ENCODE measurements around the gene TCF25. TPM values are rescaled to one million over a fixed set of nuclear protein-coding genes. Genes with fewer than 3 reads are reported as not detected.

Gene TCF25
- total and polyA plus RNA-seq, 8 donors = 124 to 748 (median 216) TPM

GRCh38 chr16:89953671-89954406 is 80.4 kb downstream of the TCF25 start:
- Histone ChIP-seq H3K4me3 (no peak overlapping the region), H3K9me3 (no peaks in the 10 kb centered on the region), H3K27ac (no peak overlapping the region), H3K36me3 (peaks cover 9 to 55% (median 46%) of the 10 kb centered on the region in 4 donors), H3K4me1 (peaks cover 9 to 13% (median 11%) of the 10 kb centered on the region in 4 donors), H3K27me3 (no peaks in the 10 kb centered on the region)
- TF ChIP-seq EP300 (IDR thresholded peaks at IDR 0.05) (no peak), POLR2A (IDR thresholded peaks at IDR 0.05) (no peak), POLR2AphosphoS5 (IDR thresholded peaks at IDR 0.05) (no peak)
- TF ChIP-seq, protein P1, sequence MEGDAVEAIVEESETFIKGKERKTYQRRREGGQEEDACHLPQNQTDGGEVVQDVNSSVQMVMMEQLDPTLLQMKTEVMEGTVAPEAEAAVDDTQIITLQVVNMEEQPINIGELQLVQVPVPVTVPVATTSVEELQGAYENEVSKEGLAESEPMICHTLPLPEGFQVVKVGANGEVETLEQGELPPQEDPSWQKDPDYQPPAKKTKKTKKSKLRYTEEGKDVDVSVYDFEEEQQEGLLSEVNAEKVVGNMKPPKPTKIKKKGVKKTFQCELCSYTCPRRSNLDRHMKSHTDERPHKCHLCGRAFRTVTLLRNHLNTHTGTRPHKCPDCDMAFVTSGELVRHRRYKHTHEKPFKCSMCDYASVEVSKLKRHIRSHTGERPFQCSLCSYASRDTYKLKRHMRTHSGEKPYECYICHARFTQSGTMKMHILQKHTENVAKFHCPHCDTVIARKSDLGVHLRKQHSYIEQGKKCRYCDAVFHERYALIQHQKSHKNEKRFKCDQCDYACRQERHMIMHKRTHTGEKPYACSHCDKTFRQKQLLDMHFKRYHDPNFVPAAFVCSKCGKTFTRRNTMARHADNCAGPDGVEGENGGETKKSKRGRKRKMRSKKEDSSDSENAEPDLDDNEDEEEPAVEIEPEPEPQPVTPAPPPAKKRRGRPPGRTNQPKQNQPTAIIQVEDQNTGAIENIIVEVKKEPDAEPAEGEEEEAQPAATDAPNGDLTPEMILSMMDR (IDR thresholded peaks at IDR 0.05) = no peak
- DNase-seq = no peak
- WGBS, 5 donors = 85 to 97% (median 92%) methylated on average over 5 to 11 of the region's 11 CpGs
- intact Hi-C loops (cut with DNase I; ENCODE audit: low total_unique reads) = no loop called here

GRCh38 chr16:89954462-89954861 is 81.1 kb downstream of the TCF25 start:
- DNase-seq = no peak
- H3K27ac ChIP-seq = no peak overlapping the region
- no peaks in the 10 kb centered on the region for H3K27me3 ChIP-seq
- H3K4me1 ChIP-seq = peaks cover 4 to 8% (median 7%) of the 10 kb centered on the region in 4 donors
- H3K36me3 ChIP-seq = peaks cover 9 to 61% (median 53%) of the 10 kb centered on the region in 4 donors
- no peaks in the 10 kb centered on the region for H3K9me3 ChIP-seq
- intact Hi-C loops (cut with DNase I; ENCODE audit: low total_unique reads) = no loop called here
- 89 to 93% (median 92%) methylated on average over 14 to 15 of the region's 15 CpGs for whole genome bisulfite sequencing, 5 donors
- TF ChIP-seq, protein P1 (IDR thresholded peaks at IDR 0.05) = no peak
- no peak for TF ChIP-seq POLR2AphosphoS5 (IDR thresholded peaks at IDR 0.05)
- no peak for TF ChIP-seq EP300 (IDR thresholded peaks at IDR 0.05)
- no peak for TF ChIP-seq POLR2A (IDR thresholded peaks at IDR 0.05)
- H3K4me3 ChIP-seq = no peak overlapping the region

DNA sequence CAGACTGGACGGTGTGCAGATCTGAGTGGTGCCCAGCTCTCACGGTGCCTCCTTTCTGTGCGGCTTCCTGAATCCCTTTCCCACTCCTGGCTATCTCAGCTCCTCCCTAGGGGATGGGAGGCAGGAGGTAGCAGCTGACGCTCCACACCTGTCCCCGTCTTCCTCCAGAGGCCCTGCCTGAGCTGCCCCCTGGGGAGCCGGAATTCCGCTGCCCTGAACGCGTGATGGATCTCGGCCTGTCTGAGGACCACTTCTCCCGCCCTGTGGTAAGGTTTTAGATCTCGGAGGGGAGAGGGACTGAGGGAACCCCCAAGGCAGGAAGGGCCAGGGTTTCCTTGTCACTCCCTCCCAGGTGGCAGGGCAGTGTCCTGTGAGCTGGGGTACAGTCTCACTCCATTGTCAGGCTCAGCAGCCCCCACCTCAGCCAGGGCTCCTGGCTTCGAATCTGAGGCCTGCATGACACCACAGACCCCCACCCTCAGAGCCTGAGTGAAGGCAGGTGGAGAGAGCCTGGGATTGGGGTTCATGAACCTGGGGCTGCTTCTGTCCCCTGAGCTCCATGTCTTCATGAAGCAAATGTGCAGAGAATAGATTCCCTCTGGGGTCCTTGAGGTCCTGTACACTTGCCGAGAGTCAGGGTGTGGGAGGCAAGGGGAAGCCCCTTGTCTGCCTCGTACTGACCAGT is 81.8 kb downstream of the TCF25 start:
- Histone ChIP-seq H3K27me3 (no peaks in the 10 kb centered on the region), H3K9me3 (no peaks in the 10 kb centered on the region), H3K4me3 (no peak overlapping the region), H3K36me3 (peaks cover 9 to 68% (median 59%) of the 10 kb centered on the region in 4 donors), H3K27ac (no peak overlapping the region), H3K4me1 (peaks cover 0 to 2% (median under 1%) of the 10 kb centered on the region in 4 donors)
- TF ChIP-seq, protein P1 (IDR thresholded peaks at IDR 0.05) = no peak
- no peak for TF ChIP-seq POLR2A (IDR thresholded peaks at IDR 0.05)
- no peak for TF ChIP-seq POLR2AphosphoS5 (IDR thresholded peaks at IDR 0.05)
- no peak for TF ChIP-seq EP300 (IDR thresholded peaks at IDR 0.05)
- DNase-seq = no peak
- WGBS, 5 donors = 88 to 95% (median 91%) methylated on average over 7 to 15 of the region's 15 CpGs
- intact Hi-C loops (cut with DNase I; ENCODE audit: low total_unique reads) = no loop called here

DNA sequence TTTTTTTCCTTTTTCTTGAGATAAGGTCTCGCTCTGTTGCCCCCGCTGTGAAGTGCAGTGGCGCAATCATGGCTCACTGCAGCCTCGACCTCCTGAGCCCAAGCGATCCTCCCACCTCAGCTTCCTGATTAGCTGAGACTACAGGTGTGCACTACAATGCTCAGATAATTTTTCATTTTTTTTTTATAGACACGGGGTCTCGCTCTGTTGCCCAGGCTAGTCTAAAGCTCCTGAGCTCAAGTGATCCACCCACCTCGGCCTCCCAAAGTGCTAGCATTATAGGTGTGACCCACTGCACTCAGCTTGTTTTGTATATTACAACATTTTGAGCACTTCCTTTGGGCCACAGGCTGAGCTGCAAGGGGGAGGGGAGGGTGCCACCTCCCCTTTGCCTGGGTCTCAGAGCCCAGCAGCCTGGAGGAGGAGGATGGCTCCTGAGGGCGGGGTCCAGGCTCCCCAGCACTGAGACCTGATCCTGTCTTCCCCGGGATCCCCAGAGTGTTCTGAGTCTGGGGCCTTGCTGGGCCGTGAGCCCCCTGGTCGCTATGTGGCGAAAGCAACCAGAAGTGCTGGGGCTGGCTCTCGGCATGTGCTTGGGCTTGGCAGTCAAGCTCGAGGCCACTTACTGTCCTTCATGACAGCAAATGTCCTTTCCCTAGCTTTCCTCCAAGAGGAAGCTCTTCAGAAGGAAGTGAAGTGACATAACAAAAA is 83.3 kb downstream of the TCF25 start:
- no peak for DNase-seq
- H3K4me1 ChIP-seq = no peaks in the 10 kb centered on the region
- H3K4me3 ChIP-seq = peak overlapping the region in 1 of 4 donors; percentile 31
- intact Hi-C loops (cut with DNase I; ENCODE audit: low total_unique reads) = no loop called here
- 88 to 93% (median 92%) methylated on average over 15 of the region's 15 CpGs for WGBS, 5 donors
- H3K9me3 ChIP-seq = no peaks in the 10 kb centered on the region
- H3K36me3 ChIP-seq = peaks cover 15 to 83% (median 72%) of the 10 kb centered on the region in 4 donors
- H3K27ac ChIP-seq = peak overlapping the region in 2 of 5 donors; percentile 55 to 66
- no peak for TF ChIP-seq POLR2AphosphoS5 (IDR thresholded peaks at IDR 0.05)
- no peak for TF ChIP-seq EP300 (IDR thresholded peaks at IDR 0.05)
- TF ChIP-seq POLR2A (IDR thresholded peaks at IDR 0.05) = no peak
- TF ChIP-seq, protein P1 (IDR thresholded peaks at IDR 0.05) = no peak
- H3K27me3 ChIP-seq = no peaks in the 10 kb centered on the region
